Measurements from ENCODE around the gene CHEK1. TPM values are rescaled to one million over a fixed set of nuclear protein-coding genes. Genes with fewer than 3 reads are reported as not detected.
A peak's percentile ranks its signal among the peaks of the same experiment; 100 is the strongest.

The CHEK1 gene
- polyA plus RNA-seq, 1 donor (not counting 4 experiments of a cell fraction or from before 2014, with no cell fraction given) = 38.2 TPM

GRCh38 chr11:125724125-125724524, 99.2 kb downstream of the CHEK1 start:
- no peak overlapping the region for H3K27ac ChIP-seq (ENCODE audit: control insufficient read depth, insufficient read depth, low read length)
- no peaks in the 10 kb centered on the region for H4K20me1 ChIP-seq (ENCODE audit: control insufficient read depth, extremely low read depth, insufficient read depth, low read length)
- no peak overlapping the region for H3K9ac ChIP-seq (ENCODE audit: control insufficient read depth, extremely low read depth, insufficient read depth, low read length)
- no peaks in the 10 kb centered on the region for H3K27me3 ChIP-seq (ENCODE audit: control insufficient read depth, extremely low read depth, insufficient read depth, low read length)
- H3K4me1 ChIP-seq (ENCODE audit: control insufficient read depth, extremely low read depth, insufficient read depth, low read length) = no peaks in the 10 kb centered on the region
- no peaks in the 10 kb centered on the region for H3K36me3 ChIP-seq (ENCODE audit: control insufficient read depth in 2 of 2, extremely low read depth in 1 of 2, insufficient read depth in 2 of 2, low read length in 2 of 2)
- dilution Hi-C loops (cut with MboI; ENCODE audit: extremely low pct_ligation_motif_present, low sequenced_read_pairs) = no loop called here
- no peaks in the 10 kb centered on the region for H3K79me2 ChIP-seq (ENCODE audit: control insufficient read depth, insufficient read depth, low read length)
- no peak overlapping the region for H2AFZ ChIP-seq (ENCODE audit: control insufficient read depth, low read length)
- peak; percentile 29 to 32 (median 29) for TF ChIP-seq CTCF (optimal IDR thresholded peaks at IDR 0.05 in 1 of 3, IDR thresholded peaks at IDR 0.05 in 1 of 3, conservative IDR thresholded peaks at IDR 0.05 in 1 of 3; ENCODE audit: extremely low read depth in 1 of 3, insufficient read depth in 2 of 3, low read length in 3 of 3)
- no peak for TF ChIP-seq EZH2 (IDR thresholded peaks at IDR 0.05; ENCODE audit: low read length)
- H3K4me3 ChIP-seq (ENCODE audit: control insufficient read depth in 2 of 3, extremely low read depth in 1 of 3, insufficient read depth in 2 of 3, low read depth in 1 of 3, low read length in 3 of 3) = no peak overlapping the region
- H3K9me1 ChIP-seq (ENCODE audit: control insufficient read depth, extremely low read depth, insufficient read depth, low read length) = no peaks in the 10 kb centered on the region
- no peak for DNase-seq (ENCODE audit: low read depth, low spot score)
- FAIRE-seq = no peak
- H3K9me3 ChIP-seq (ENCODE audit: control insufficient read depth, low read depth, low read length) = no peaks in the 10 kb centered on the region
- H3K4me2 ChIP-seq (ENCODE audit: control insufficient read depth, extremely low read depth, insufficient read depth, low read depth, low read length) = no peak overlapping the region

Small RNA genes lying within 50 kb of the gene (small RNA-seq; reads per million reads assigned to genes)
- gene RNU2-35P (ENCODE audit: insufficient read length in 3 of 3, low read depth in 3 of 3, low replicate concordance in 1 of 3) = 0 reads per million in 3 experiments

Other genes starting within 250 kb of the CHEK1 start
- gene FEZ1, start 128.9 kb upstream of the CHEK1 start, polyA plus RNA-seq = 112 to 300 TPM (median 182 TPM) in 3 replicates
- 215 to 307 TPM (median 263 TPM) in 3 replicates for gene EI24, start 55.7 kb upstream of the CHEK1 start, polyA plus RNA-seq
- 183 to 221 TPM (median 214 TPM) in 3 replicates for gene STT3A, start 32.3 kb upstream of the CHEK1 start, polyA plus RNA-seq
- not detected in 3 replicates for gene ACRV1, start 55.7 kb downstream of the CHEK1 start, polyA plus RNA-seq
- not detected in 3 replicates for gene PATE1, start 121.1 kb downstream of the CHEK1 start, polyA plus RNA-seq
- gene PATE2, start 153.7 kb downstream of the CHEK1 start, polyA plus RNA-seq = not detected in 3 replicates
- gene PATE3, start 163.0 kb downstream of the CHEK1 start, polyA plus RNA-seq = not detected in 3 replicates
- not detected in 3 replicates for gene PATE4, start 208.2 kb downstream of the CHEK1 start, polyA plus RNA-seq

Measured in keratinocyte (primary cell).